Hypothalamus (tissue), 51 donors: ENCODE results near the gene SPAG8.

Experiments
- DNase-seq, 51 donors: peaks; one replicate each; lab custom pipeline; 2025; lab: John Stamatoyannopoulos, UW

SPAG8 gene

DNA sequence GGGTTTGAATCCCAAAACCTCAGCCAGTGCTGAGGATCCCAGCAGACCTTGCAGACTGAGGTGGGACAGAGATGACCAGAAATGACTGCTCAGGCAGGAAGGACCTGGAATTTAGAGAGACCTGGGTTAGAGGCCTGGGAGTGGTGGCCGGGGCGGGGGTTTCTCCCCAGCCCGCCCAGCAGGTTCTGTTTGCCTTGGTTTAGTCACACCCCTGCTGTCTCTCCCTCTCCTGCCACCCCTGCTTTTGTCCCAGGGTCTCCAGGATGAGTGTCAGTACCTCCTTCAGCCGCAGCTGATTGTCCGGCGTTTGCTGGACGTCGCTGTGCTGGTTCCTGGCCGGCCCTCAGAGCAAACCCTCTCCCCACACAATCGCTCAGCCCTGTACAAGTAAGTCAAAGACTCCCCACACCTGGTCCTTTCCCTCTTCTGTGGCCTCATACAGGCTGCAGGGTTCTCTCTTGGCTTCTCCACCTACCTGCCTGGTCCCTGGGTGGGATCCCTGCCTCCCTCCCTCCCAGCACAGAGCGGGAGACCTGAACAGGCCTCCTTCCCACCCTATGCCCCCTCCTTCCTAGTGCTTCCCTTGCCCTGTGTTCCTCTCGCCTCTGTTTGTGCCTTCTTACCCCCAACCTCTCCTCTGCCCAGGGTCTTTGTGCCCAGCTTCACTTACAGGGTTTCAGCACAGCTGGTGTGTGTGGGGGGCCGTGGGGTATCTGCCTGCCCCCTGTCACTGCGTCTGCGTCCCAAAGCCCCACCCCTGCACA lies 29.0 kb upstream of the SPAG8 start:
- DNase-seq, result no peak

DNA sequence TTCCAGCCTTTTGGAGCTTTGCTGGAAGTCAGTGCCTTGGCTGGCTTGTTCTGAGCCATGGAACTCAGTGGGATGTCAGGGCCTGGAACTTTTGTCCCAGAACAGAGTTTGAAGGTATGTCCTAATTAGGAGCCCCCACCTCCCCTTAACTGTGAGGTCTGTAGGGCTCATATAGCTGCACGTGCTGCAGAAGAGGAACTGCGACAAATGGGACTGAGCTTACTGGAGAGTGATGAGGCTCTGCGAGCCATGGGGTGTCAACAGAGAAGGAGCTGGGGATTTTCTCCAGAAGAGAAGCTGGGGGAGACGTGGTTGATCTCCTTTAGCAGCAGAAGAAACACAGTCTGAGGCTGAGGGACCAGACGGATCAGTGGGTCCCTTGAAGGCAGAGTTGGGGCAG lies 27.9 kb upstream of the SPAG8 start:
- DNase-seq, result no peak

- DNase-seq, result no peak
Observed at GRCh38 chr9:35836595-35836994, 24.5 kb upstream of the SPAG8 start.

- DNase-seq, result no peak
Observed at GRCh38 chr9:35835766-35836165, 23.7 kb upstream of the SPAG8 start.

GRCh38 chr9:35835216-35835632 lies 23.2 kb upstream of the SPAG8 start:
- DNase-seq, result no peak

GRCh38 chr9:35834260-35835215 lies 22.5 kb upstream of the SPAG8 start:
- no peak for DNase-seq

DNA sequence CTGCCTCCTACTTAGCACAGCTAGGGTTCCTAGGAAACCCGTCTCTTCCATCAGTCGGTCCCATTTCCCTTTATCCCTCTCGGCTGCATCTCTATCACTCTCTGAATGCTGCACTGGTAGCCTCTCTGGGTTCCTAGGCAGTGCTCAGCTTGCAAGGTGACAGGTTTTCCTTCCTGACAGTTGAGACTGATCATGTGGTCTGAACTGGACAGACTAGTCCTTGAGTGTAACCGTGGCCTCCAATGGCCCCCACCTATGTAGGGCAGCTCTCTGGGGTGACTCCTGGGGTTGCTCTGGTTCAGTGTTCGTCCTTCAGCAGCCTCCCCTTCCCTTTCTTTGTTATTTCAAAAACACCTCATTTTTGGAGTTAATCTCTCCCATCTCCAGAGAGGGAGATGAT lies 20.8 kb upstream of the SPAG8 start:
- DNase-seq, result no peak

- DNase-seq, result no peak
Observed at GRCh38 chr9:35831040-35831439, 19.0 kb upstream of the SPAG8 start.

DNA sequence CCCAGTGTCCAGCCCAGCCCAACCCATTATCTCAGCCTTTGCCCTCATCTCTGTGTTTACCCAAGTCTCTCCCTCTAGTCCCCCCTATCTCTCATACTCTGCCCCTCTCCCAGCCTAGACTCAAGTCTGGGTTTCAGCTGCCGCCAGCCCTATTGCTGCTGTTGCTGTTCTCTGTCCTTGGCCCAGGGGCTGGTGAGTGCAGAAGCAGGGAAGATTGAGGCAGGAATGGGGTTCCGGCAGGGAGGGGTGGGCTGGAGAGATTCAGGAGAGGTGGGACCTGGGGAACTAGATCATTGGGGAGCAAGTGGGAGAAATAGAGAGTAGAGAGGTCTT lies 17.7 kb upstream of the SPAG8 start:
- DNase-seq, result peak in 1 of 51 donors; percentile 37

DNA sequence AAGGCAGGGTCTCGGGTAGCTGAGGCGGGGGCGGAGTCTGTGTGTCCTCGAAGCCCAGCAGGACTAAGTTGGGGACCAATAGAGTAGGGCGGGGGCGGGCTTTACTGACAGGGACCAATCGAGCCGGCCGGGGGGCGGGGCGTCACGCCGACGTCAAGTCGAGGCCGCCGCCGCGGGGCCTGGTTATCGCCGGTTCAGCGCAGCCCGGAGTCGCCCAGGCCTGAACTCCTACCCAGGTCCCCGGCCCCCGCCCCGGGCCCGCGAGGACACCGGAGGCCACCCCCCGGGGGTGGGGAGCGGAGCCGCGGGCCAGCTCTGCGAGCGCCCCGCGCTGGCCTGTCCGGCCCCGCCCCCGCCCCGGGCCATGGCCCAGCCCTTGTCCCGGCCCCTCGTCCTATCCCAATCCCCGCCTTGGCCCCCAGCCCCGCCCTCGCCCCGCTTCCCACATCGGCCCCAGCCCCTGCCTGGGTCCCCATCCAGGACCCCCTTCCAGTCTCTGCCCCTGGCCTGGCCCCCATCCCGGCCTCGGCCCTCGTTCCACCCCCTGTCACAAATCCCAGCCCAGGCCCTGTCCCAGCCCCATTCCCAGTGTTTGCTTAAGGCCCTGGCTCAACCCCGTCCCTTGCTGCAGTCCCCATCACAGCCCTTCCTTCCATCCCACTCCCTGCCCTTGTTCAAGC lies 17.2 kb upstream of the SPAG8 start, which contains the start of gene TMEM8B:
TSS of gene TMEM8B (plus strand) at position 145 of the 680 bp plus-strand sequence. CDS start at position 365, 220 bp downstream.
- peak; percentile 41 to 98 (median 89) for DNase-seq

- peak in 5 of 51 donors; percentile 46 to 63 (median 57) for DNase-seq
Observed at GRCh38 chr9:35828716-35829083, 16.6 kb upstream of the SPAG8 start, which contains the start of gene FAM221B. Gene FAM221B (minus strand): TSS chr9:35828732. CDS start chr9:35826161, 2,571 bp downstream.

GRCh38 chr9:35827486-35827885 lies 15.4 kb upstream of the SPAG8 start:
- DNase-seq, result no peak

DNA sequence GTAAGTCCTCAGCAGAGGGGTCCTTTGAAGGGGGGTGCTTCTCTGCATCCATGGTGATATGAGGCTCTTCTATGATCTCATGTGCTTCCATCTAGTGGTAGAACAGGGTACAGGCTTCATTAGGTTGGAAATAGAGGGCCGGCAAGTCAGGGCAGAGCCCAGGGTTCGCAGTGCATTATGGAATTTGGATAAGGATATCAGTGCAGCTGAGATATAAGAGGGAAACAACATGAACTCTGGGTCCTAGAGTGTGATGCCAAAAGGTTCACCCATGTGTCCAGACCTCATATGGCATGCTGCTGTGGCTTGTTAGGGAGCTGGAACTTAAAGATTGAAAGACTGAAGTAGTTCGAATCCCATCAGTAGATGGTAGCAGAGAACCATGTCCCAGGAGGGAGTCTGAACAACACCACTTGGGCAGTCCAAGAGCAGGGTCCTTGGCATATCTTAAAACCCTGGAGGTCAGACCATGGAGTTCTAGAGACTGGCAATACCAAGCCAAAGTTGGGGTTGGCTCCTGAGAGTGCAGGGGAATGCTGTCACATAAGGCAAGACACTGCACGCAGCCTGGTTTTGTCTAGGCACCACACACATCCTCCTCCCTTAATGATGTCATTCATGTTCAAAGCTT lies 14.1 kb upstream of the SPAG8 start:
- peak in 6 of 51 donors; percentile 10 to 73 (median 13) for DNase-seq

DNA sequence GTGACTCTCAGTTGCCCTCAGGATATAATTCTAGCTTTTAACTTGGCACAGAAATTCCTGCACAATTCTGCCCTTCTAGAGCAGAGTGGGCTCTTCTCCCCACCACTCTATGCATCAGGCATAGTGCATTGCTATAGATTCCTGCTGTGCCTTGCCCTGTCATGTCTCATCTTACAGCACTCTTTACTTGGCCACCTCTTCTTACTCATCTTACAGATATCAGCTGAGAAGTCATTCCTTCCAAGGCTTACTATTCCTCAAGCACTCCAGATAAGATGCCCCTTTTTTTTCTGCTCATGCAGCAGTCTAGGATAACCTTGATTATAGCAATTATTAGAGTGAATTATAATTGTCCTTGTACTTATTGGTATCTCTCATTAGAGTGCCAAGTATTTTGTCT lies 10.9 kb upstream of the SPAG8 start:
- no peak for DNase-seq

DNA sequence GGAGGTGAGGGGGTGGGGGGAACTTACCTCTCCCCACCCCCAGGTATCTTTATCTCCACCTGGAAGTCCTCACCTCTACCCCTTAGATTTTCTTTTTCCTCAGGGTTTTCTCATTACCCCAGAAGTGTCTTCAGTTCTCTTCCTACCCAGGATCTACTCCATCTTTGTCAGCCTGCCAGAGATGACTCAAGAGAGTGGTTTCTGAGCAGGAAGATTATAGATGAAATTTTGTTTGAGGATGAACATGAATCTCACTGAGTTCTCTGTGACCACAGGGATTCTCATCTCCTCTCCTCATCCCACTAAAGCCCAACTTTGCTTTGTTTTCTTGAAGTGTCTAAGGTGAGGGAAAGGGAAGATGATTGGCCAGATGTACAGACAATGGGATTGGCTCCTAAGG lies 8.0 kb upstream of the SPAG8 start:
- no peak for DNase-seq

GRCh38 chr9:35818341-35818740 lies 6.3 kb upstream of the SPAG8 start:
- no peak for DNase-seq

- DNase-seq, result no peak
Observed at GRCh38 chr9:35816708-35817107, 4.6 kb upstream of the SPAG8 start.

DNA sequence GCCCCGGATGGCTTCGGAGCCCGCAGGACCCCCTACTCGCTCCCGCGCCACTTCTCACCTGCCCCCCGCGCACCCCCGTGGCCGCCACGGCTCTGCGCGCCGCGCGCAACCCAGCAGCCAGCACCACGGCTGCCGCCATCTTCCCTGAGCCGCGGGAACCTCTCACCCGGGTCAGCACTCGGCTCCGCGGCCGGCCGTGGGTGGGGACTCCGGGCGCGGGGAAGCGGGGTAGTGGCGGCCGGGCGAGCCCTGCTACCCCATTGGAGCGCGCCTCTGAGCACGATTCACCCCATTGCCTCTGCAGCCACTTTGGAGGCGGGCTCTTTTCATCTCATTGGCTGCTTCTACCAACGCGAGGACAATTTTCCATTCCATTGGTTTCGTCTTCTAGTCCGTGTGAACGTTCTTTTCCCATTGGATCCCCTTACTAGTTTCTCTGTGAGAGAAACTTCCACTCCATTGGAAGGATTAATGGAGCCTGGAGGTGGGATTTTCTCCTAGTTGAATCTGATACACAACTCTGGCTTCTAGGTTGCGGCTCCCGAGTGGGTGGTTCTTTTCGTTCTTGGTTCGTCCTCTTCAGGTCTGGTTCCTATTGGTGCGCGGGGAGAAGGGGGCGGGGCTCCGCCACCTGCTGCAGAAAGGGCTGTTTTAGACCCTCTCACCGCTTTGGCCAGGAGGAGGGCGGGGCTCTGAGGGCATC lies 2.9 kb upstream of the SPAG8 start, which contains the start of gene HINT2:
TSS of gene HINT2 (minus strand) at position 202 of the 703 bp plus-strand sequence. CDS start at position 139, 63 bp downstream.
- peak; percentile 48 to 100 (median 92) for DNase-seq

DNA sequence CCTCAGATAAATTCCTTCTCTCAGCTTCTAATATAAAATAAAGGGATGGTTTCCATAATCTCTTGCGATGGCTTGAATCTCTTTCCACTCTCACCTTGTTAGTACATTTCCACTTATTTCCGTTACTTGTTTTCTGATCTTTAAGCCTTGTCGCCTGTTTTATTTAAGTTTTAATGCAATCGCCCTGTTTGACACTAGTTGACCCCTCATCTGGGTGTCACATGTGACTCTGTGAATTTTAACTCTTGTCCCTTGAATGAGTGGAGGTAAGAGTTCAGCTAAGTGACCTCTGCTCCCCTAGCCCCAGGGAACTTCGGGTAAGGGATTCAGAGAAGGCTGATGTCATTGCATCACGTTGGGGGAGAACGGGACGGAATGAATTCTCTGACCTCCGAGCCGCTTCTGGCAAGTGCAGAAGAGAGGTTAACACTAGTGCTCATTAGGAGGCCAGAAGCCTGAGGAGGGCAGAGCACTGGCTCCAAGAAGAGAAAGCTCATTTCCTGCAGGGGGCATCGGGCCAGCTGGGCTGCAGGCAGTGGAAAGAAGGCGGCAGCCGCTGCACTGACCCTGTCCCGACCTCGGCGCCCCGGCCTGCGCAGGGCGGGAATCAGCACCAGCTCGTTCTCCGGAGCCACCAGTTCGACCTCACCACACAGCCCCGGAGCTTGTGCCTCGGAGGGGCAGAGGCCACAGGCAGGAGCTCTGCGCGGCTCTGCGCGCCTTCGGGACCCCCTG lies 2.2 kb upstream of the SPAG8 start:
- peak in 38 of 51 donors; percentile 19 to 78 (median 52) for DNase-seq
